ENCODE results near the gene PLA2G4A. TPM values are rescaled to one million over a fixed set of nuclear protein-coding genes. Genes with fewer than 3 reads are reported as not detected.

The PLA2G4A gene
- total and polyA plus RNA-seq, 2 donors (not counting 1 experiment from before 2014, with no cell fraction given), result 2.8 to 5.8 TPM

DNA sequence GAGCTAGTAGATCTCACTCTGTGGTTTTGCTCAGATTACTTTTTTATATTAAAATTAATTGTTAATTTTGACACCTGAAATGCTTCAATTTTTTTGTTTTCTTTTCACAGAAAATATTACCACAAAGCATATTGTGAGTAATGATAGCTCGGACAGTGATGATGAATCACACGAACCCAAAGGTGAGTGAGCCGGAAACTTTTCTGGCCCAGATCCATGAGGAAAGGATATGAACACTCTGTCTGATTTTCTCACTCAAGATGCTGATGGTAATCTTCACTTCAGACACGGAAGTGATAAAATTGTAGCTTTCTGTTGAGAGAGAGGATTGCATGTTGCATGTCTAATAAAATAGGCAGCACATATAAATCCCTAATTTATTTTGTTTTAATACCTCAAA is 121.8 kb downstream of the PLA2G4A start:
- no peak overlapping the region for H3K4me2 ChIP-seq (ENCODE audit: extremely low read depth, insufficient read depth, low read length)
- H3K79me2 ChIP-seq (ENCODE audit: control insufficient read depth, insufficient read depth, low read length), result no peaks in the 10 kb centered on the region
- no peak overlapping the region for H3K4me3 ChIP-seq (replicated peaks in 1 of 4; ENCODE audit: control extremely low read depth in 1 of 4, insufficient read depth in 1 of 4, low read depth in 3 of 4, low read length in 4 of 4)
- no peaks in the 10 kb centered on the region for H4K20me1 ChIP-seq (ENCODE audit: control insufficient read depth, extremely low read depth, insufficient read depth, low read length)
- H2AFZ ChIP-seq (ENCODE audit: low read length), result no peak overlapping the region
- DNase-seq (ENCODE audit: low read depth in 2 of 2), result peak in 1 of 2 donors; percentile 61
- H3K9me3 ChIP-seq (ENCODE audit: control insufficient read depth, insufficient read depth, low read depth, low read length), result no peaks in the 10 kb centered on the region
- H3K27me3 ChIP-seq (ENCODE audit: control insufficient read depth, insufficient read depth, low read length), result no peaks in the 10 kb centered on the region
- TF ChIP-seq EZH2 (IDR thresholded peaks at IDR 0.05; ENCODE audit: low read length, missing control alignments), result no peak
- TF ChIP-seq, protein P1, sequence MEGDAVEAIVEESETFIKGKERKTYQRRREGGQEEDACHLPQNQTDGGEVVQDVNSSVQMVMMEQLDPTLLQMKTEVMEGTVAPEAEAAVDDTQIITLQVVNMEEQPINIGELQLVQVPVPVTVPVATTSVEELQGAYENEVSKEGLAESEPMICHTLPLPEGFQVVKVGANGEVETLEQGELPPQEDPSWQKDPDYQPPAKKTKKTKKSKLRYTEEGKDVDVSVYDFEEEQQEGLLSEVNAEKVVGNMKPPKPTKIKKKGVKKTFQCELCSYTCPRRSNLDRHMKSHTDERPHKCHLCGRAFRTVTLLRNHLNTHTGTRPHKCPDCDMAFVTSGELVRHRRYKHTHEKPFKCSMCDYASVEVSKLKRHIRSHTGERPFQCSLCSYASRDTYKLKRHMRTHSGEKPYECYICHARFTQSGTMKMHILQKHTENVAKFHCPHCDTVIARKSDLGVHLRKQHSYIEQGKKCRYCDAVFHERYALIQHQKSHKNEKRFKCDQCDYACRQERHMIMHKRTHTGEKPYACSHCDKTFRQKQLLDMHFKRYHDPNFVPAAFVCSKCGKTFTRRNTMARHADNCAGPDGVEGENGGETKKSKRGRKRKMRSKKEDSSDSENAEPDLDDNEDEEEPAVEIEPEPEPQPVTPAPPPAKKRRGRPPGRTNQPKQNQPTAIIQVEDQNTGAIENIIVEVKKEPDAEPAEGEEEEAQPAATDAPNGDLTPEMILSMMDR (conservative IDR thresholded peaks at IDR 0.05 in 1 of 2, IDR thresholded peaks at IDR 0.05 in 1 of 2; ENCODE audit: low read depth in 1 of 2, low read length in 2 of 2), result no peak
- no peak overlapping the region for H3K9ac ChIP-seq (ENCODE audit: insufficient read depth, low read length)
- H3K27ac ChIP-seq (ENCODE audit: insufficient read depth, low read length), result no peak overlapping the region
- H3K36me3 ChIP-seq (ENCODE audit: control insufficient read depth, insufficient read depth, low read length), result no peaks in the 10 kb centered on the region
- H3K4me1 ChIP-seq (ENCODE audit: control insufficient read depth, extremely low read depth, insufficient read depth, low read length), result no peaks in the 10 kb centered on the region

DNA sequence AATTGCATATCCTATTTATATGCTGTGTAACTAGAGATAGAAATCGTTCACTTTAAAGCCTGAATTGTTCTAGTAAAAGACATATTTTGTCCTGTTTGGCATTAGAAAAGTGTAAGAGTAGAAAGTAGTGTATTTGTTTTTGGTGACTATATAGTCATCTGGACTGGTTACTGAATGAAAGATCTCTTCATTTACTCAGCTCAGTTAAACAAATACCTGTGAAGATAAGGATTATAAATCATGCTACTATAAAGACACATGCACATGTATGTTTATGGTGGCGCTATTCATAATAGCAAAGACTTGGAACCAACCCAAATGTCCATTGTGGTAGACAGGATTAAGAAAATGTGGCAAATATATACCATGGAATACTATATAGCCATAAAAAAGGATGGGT is 125.1 kb downstream of the PLA2G4A start:
- no peak for DNase-seq (ENCODE audit: low read depth in 2 of 2)
- no peaks in the 10 kb centered on the region for H3K79me2 ChIP-seq (ENCODE audit: control insufficient read depth, insufficient read depth, low read length)
- H2AFZ ChIP-seq (ENCODE audit: low read length), result no peak overlapping the region
- no peak overlapping the region for H3K9ac ChIP-seq (ENCODE audit: insufficient read depth, low read length)
- H3K36me3 ChIP-seq (ENCODE audit: control insufficient read depth, insufficient read depth, low read length), result no peaks in the 10 kb centered on the region
- H3K9me3 ChIP-seq (ENCODE audit: control insufficient read depth, insufficient read depth, low read depth, low read length), result no peaks in the 10 kb centered on the region
- H3K4me1 ChIP-seq (ENCODE audit: control insufficient read depth, extremely low read depth, insufficient read depth, low read length), result no peaks in the 10 kb centered on the region
- no peak for TF ChIP-seq EZH2 (IDR thresholded peaks at IDR 0.05; ENCODE audit: low read length, missing control alignments)
- TF ChIP-seq, protein P1 (conservative IDR thresholded peaks at IDR 0.05 in 1 of 2, IDR thresholded peaks at IDR 0.05 in 1 of 2; ENCODE audit: low read depth in 1 of 2, low read length in 2 of 2), result no peak
- no peaks in the 10 kb centered on the region for H3K27me3 ChIP-seq (ENCODE audit: control insufficient read depth, insufficient read depth, low read length)
- no peak overlapping the region for H3K4me2 ChIP-seq (ENCODE audit: extremely low read depth, insufficient read depth, low read length)
- no peak overlapping the region for H3K27ac ChIP-seq (ENCODE audit: insufficient read depth, low read length)
- H4K20me1 ChIP-seq (ENCODE audit: control insufficient read depth, extremely low read depth, insufficient read depth, low read length), result no peaks in the 10 kb centered on the region
- H3K4me3 ChIP-seq (replicated peaks in 1 of 4; ENCODE audit: control extremely low read depth in 1 of 4, insufficient read depth in 1 of 4, low read depth in 3 of 4, low read length in 4 of 4), result no peak overlapping the region

DNA sequence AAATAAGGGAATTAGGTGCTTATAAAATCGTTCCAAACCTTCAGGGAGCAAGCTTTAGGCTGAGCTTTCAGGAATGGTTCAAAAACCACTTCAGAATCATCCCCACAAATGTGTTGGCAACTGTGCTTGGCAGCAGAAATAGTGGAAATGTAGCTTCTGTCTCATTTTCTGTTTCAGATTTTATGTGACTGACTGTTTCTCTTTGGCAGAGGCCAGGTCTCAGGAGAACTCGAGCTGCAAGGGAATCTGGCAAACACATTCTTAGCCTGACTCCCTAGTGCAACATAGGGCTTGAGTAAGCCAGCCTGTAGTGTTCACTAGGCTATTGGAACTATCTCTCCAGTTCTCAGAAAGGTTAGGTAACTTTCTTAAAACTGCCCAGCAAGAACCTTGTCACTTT is 128.6 kb downstream of the PLA2G4A start:
- Histone ChIP-seq H3K36me3 (ENCODE audit: control insufficient read depth, insufficient read depth, low read length) (no peaks in the 10 kb centered on the region), H3K9ac (ENCODE audit: insufficient read depth, low read length) (no peak overlapping the region), H3K4me3 (replicated peaks in 1 of 4; ENCODE audit: control extremely low read depth in 1 of 4, insufficient read depth in 1 of 4, low read depth in 3 of 4, low read length in 4 of 4) (no peak overlapping the region), H2AFZ (ENCODE audit: low read length) (no peak overlapping the region), H3K4me1 (ENCODE audit: control insufficient read depth, extremely low read depth, insufficient read depth, low read length) (no peaks in the 10 kb centered on the region), H3K27ac (ENCODE audit: insufficient read depth, low read length) (no peak overlapping the region), H3K27me3 (ENCODE audit: control insufficient read depth, insufficient read depth, low read length) (no peaks in the 10 kb centered on the region), H3K9me3 (ENCODE audit: control insufficient read depth, insufficient read depth, low read depth, low read length) (no peaks in the 10 kb centered on the region), H4K20me1 (ENCODE audit: control insufficient read depth, extremely low read depth, insufficient read depth, low read length) (no peaks in the 10 kb centered on the region), H3K79me2 (ENCODE audit: control insufficient read depth, insufficient read depth, low read length) (no peaks in the 10 kb centered on the region), H3K4me2 (ENCODE audit: extremely low read depth, insufficient read depth, low read length) (no peak overlapping the region)
- DNase-seq (ENCODE audit: low read depth in 2 of 2), result no peak
- TF ChIP-seq, protein P1 (conservative IDR thresholded peaks at IDR 0.05 in 1 of 2, IDR thresholded peaks at IDR 0.05 in 1 of 2; ENCODE audit: low read depth in 1 of 2, low read length in 2 of 2), result no peak
- no peak for TF ChIP-seq EZH2 (IDR thresholded peaks at IDR 0.05; ENCODE audit: low read length, missing control alignments)

Measured in fibroblast of lung (primary cell).